GM12874 (cell line): Measurements from ENCODE around the gene C2orf81.

Source experiments
- CTCF ChIP-seq: IDR thresholded peaks from 2 replicates; pipeline ENCODE4 v1.5.1; 2011; ENCODE audit warnings: low read depth, mild to moderate bottlenecking, control low read depth, low read length, moderate library complexity; ENCODE audit not compliant: insufficient read depth

C2orf81 gene

GRCh38 chr2:74373221-74373676, 48.2 kb downstream of the C2orf81 start:
- no peak for TF ChIP-seq CTCF

- no peak for TF ChIP-seq CTCF
Observed at GRCh38 chr2:74372674-74373073, 48.7 kb downstream of the C2orf81 start.

- TF ChIP-seq CTCF, result no peak
Observed at GRCh38 chr2:74371421-74371820, 50.0 kb downstream of the C2orf81 start.

- no peak for TF ChIP-seq CTCF
Observed at GRCh38 chr2:74369976-74370375, 51.4 kb downstream of the C2orf81 start.

- no peak for TF ChIP-seq CTCF
Observed at GRCh38 chr2:74368499-74368898, 52.9 kb downstream of the C2orf81 start.

- TF ChIP-seq CTCF, result no peak
Observed at GRCh38 chr2:74367789-74368188, 53.6 kb downstream of the C2orf81 start.

- TF ChIP-seq CTCF, result no peak
Observed at GRCh38 chr2:74366036-74366435, 55.4 kb downstream of the C2orf81 start.
